ENCODE measurements around the gene WDR77. TPM values are rescaled to one million over a fixed set of nuclear protein-coding genes. Genes with fewer than 3 reads are reported as not detected.

The WDR77 gene
- total RNA-seq, 4 donors from 2014 or later, result 8.8 to 18.5 (median 12.7) TPM

- DNase-seq (ENCODE audit: low spot score in 2 of 2), result no peak
- intact Hi-C loops (cut with DNase I; ENCODE audit: low total_unique reads), result no loop called here
- no peak for TF ChIP-seq POLR2A (IDR thresholded peaks at IDR 0.05)
- TF ChIP-seq CTCF (IDR thresholded peaks at IDR 0.05), result no peak
- H3K4me3 ChIP-seq (ENCODE audit: low read depth, poor library complexity, severe bottlenecking), result no peak overlapping the region
- WGBS, 2 donors, result 68 to 81% methylated on average over 4 of the region's 4 CpGs
Measured at GRCh38 chr1:111463029-111463683, 14.1 kb upstream of the WDR77 start.

- TF ChIP-seq POLR2A (IDR thresholded peaks at IDR 0.05), result no peak
- TF ChIP-seq CTCF (IDR thresholded peaks at IDR 0.05), result no peak
- 92% methylated on average over 4 of the region's 4 CpGs for WGBS, 2 donors
- H3K4me3 ChIP-seq (ENCODE audit: low read depth, poor library complexity, severe bottlenecking), result no peak overlapping the region
- no peak for DNase-seq (ENCODE audit: low spot score in 2 of 2)
- intact Hi-C loops (cut with DNase I; ENCODE audit: low total_unique reads), result no loop called here
Measured at GRCh38 chr1:111462370-111463028, 13.4 kb upstream of the WDR77 start.

- no peak for DNase-seq (ENCODE audit: low spot score in 2 of 2)
- H3K4me3 ChIP-seq (ENCODE audit: low read depth, poor library complexity, severe bottlenecking), result no peak overlapping the region
- intact Hi-C loops (cut with DNase I; ENCODE audit: low total_unique reads), result no loop called here
- 97 to 98% methylated on average over 6 of the region's 6 CpGs for WGBS, 2 donors
- TF ChIP-seq POLR2A (IDR thresholded peaks at IDR 0.05) (no peak), CTCF (IDR thresholded peaks at IDR 0.05) (no peak)
Measured at GRCh38 chr1:111461765-111462164, 12.7 kb upstream of the WDR77 start.

- 92 to 94% methylated on average over 3 of the region's 3 CpGs for WGBS, 2 donors
- intact Hi-C loops (cut with DNase I; ENCODE audit: low total_unique reads), result no loop called here
- no peak for TF ChIP-seq POLR2A (IDR thresholded peaks at IDR 0.05)
- TF ChIP-seq CTCF (IDR thresholded peaks at IDR 0.05), result no peak
- no peak for DNase-seq (ENCODE audit: low spot score in 2 of 2)
- H3K4me3 ChIP-seq (ENCODE audit: low read depth, poor library complexity, severe bottlenecking), result no peak overlapping the region
Measured at GRCh38 chr1:111455642-111456031, 6.6 kb upstream of the WDR77 start.

GRCh38 chr1:111454859-111455641, 6.0 kb upstream of the WDR77 start:
- intact Hi-C loops (cut with DNase I; ENCODE audit: low total_unique reads), result no loop called here
- 74 to 75% methylated on average over 5 of the region's 5 CpGs for WGBS, 2 donors
- TF ChIP-seq CTCF (IDR thresholded peaks at IDR 0.05) (no peak), POLR2A (IDR thresholded peaks at IDR 0.05) (no peak)
- H3K4me3 ChIP-seq (ENCODE audit: low read depth, poor library complexity, severe bottlenecking), result no peak overlapping the region
- no peak for DNase-seq (ENCODE audit: low spot score in 2 of 2)

Measured in lower leg skin (tissue), 4 donors.